Peyer's patch (tissue), 4 donors: ENCODE results near the gene PTGER3.

ENCODE experiments used
- CTCF ChIP-seq, 6 experiments: fragments of 450-650 bp in 4 of 6; fragments of 200-600 bp in 2 of 6; sonication (generic) in 1 of 6; IDR thresholded peaks; one replicate each; pipeline ENCODE4 v1.5.1; 2017 to 2019; ENCODE audit warnings: antibody characterized with exemption in 6 of 6, mild to moderate bottlenecking in 3 of 6, moderate library complexity in 1 of 6
- POLR2A ChIP-seq, 2 donors: fragments of 450-650 bp; IDR thresholded peaks; one replicate each; pipeline ENCODE4 v1.5.1; 2017; ENCODE audit warnings: antibody characterized with exemption in 2 of 2, mild to moderate bottlenecking in 2 of 2, moderate library complexity in 2 of 2

GRCh38 chr1:70973754-70974153, 73.9 kb downstream of the PTGER3 start:
- TF ChIP-seq POLR2A (IDR thresholded peaks at IDR 0.05) (no peak), CTCF (IDR thresholded peaks at IDR 0.05) (no peak)
